ENCODE data around the gene SMU1.

- no peak for TF ChIP-seq POLR2A (IDR thresholded peaks at IDR 0.05)
- TF ChIP-seq CTCF (IDR thresholded peaks at IDR 0.05): no peak
- no peak for TF ChIP-seq EP300 (IDR thresholded peaks at IDR 0.05)
Measured at GRCh38 chr9:33025572-33026342, 50.7 kb downstream of the SMU1 start.
